ENCODE measurements around the gene EMC6. TPM values are rescaled to one million over a fixed set of nuclear protein-coding genes. Genes with fewer than 3 reads are reported as not detected.

The EMC6 gene
- total RNA-seq, 2 donors from 2014 or later, result 59.4 to 69.5 TPM

DNA sequence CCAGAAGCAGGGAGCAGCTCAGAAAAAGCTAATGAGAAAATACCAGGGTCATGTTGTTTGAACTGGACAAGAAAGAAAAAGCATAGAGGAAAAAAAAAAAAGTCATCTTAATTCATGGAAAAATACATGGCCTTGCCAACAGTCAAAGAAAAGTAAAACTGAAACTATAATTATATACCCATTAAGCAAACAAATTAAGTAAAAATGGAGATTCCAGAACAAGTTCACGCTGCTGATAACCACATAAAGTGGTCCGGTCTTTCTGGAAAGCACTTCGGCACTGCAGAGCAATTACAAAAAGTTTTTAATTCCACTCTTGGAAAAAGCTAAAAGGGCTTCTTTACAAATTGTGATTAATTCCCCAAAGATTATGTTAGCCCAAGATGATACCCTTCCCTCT, 39.8 kb downstream of the EMC6 start:
- no peak for DNase-seq
- no peaks in the 10 kb centered on the region for H3K9me3 Mint-ChIP-seq
- H3K27ac ChIP-seq (ENCODE audit: low read depth, low read length), result no peak overlapping the region
- H3K36me3 Mint-ChIP-seq (ENCODE audit: low read depth), result peaks cover 8% of the 10 kb centered on the region
- 86 to 99% methylated on average over 3 of the region's 3 CpGs for WGBS, 2 experiments (ENCODE audit: insufficient coverage in 1 of 2, insufficient read length in 1 of 2)
- no peak overlapping the region for H3K4me3 Mint-ChIP-seq
- no peak overlapping the region for H3K4me3 ChIP-seq (ENCODE audit: low read length)
- H3K9me3 ChIP-seq (ENCODE audit: control insufficient read depth, low read length), result no peaks in the 10 kb centered on the region
- H3K9ac ChIP-seq (ENCODE audit: extremely low read depth, low read length, poor library complexity, severe bottlenecking), result no peak overlapping the region
- H3K4me1 Mint-ChIP-seq, result no peaks in the 10 kb centered on the region
- no peaks in the 10 kb centered on the region for H3K36me3 ChIP-seq (ENCODE audit: control insufficient read depth, insufficient read depth, low read length)
- no peak overlapping the region for H3K27ac Mint-ChIP-seq
- H3K4me1 ChIP-seq (ENCODE audit: control insufficient read depth, insufficient read depth, low read length), result no peaks in the 10 kb centered on the region
- H3K27me3 ChIP-seq (ENCODE audit: control insufficient read depth, insufficient read depth, low read length, poor library complexity, severe bottlenecking), result no peaks in the 10 kb centered on the region
- H3K27me3 Mint-ChIP-seq (ENCODE audit: insufficient read depth), result no peaks in the 10 kb centered on the region
- TF ChIP-seq, protein P1, sequence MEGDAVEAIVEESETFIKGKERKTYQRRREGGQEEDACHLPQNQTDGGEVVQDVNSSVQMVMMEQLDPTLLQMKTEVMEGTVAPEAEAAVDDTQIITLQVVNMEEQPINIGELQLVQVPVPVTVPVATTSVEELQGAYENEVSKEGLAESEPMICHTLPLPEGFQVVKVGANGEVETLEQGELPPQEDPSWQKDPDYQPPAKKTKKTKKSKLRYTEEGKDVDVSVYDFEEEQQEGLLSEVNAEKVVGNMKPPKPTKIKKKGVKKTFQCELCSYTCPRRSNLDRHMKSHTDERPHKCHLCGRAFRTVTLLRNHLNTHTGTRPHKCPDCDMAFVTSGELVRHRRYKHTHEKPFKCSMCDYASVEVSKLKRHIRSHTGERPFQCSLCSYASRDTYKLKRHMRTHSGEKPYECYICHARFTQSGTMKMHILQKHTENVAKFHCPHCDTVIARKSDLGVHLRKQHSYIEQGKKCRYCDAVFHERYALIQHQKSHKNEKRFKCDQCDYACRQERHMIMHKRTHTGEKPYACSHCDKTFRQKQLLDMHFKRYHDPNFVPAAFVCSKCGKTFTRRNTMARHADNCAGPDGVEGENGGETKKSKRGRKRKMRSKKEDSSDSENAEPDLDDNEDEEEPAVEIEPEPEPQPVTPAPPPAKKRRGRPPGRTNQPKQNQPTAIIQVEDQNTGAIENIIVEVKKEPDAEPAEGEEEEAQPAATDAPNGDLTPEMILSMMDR (conservative IDR thresholded peaks at IDR 0.05), result no peak

DNA sequence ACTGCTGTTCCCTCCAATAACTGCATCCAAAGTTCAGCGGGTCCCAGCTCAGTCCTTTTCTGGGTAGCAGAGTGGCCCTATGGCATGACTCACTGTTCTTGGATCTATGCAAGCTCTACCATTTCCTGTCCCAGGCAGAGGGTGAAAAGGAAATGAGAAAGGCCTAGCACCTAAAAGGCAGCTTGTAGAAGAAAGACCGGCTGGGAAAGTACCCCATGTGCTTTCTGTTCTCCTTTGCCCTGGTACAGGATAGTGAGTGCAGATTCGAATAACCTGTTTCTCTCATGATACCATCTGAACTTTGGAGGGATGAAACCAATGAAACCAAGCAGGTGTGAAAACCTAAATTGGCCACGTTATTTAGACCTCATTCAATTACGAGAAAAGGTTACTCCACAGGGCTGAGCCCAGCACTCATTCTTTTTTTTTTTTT, 42.4 kb downstream of the EMC6 start:
- Mint-ChIP-seq H3K27ac (no peak overlapping the region), H3K4me3 (no peak overlapping the region), H3K36me3 (ENCODE audit: low read depth) (peaks cover 20% of the 10 kb centered on the region), H3K27me3 (ENCODE audit: insufficient read depth) (no peaks in the 10 kb centered on the region), H3K4me1 (no peaks in the 10 kb centered on the region), H3K9me3 (no peaks in the 10 kb centered on the region)
- 80 to 88% methylated on average over 4 to 5 of the region's 5 CpGs for WGBS, 2 experiments (ENCODE audit: insufficient coverage in 1 of 2, insufficient read length in 1 of 2)
- Histone ChIP-seq H3K4me1 (ENCODE audit: control insufficient read depth, insufficient read depth, low read length) (no peaks in the 10 kb centered on the region), H3K4me3 (ENCODE audit: low read length) (no peak overlapping the region), H3K9ac (ENCODE audit: extremely low read depth, low read length, poor library complexity, severe bottlenecking) (no peak overlapping the region), H3K27me3 (ENCODE audit: control insufficient read depth, insufficient read depth, low read length, poor library complexity, severe bottlenecking) (no peaks in the 10 kb centered on the region), H3K27ac (ENCODE audit: low read depth, low read length) (no peak overlapping the region), H3K9me3 (ENCODE audit: control insufficient read depth, low read length) (no peaks in the 10 kb centered on the region), H3K36me3 (ENCODE audit: control insufficient read depth, insufficient read depth, low read length) (peaks cover 13% of the 10 kb centered on the region)
- TF ChIP-seq, protein P1 (conservative IDR thresholded peaks at IDR 0.05), result no peak
- no peak for DNase-seq

GRCh38 chr17:3712811-3713463, 44.3 kb downstream of the EMC6 start:
- no peak for DNase-seq
- H3K27me3 ChIP-seq (ENCODE audit: control insufficient read depth, insufficient read depth, low read length, poor library complexity, severe bottlenecking), result no peaks in the 10 kb centered on the region
- no peak overlapping the region for H3K4me3 ChIP-seq (ENCODE audit: low read length)
- H3K9ac ChIP-seq (ENCODE audit: extremely low read depth, low read length, poor library complexity, severe bottlenecking), result no peak overlapping the region
- TF ChIP-seq, protein P1 (conservative IDR thresholded peaks at IDR 0.05), result no peak
- H3K36me3 ChIP-seq (ENCODE audit: control insufficient read depth, insufficient read depth, low read length), result peaks cover 29% of the 10 kb centered on the region
- no peaks in the 10 kb centered on the region for H3K27me3 Mint-ChIP-seq (ENCODE audit: insufficient read depth)
- H3K4me1 ChIP-seq (ENCODE audit: control insufficient read depth, insufficient read depth, low read length), result no peaks in the 10 kb centered on the region
- peaks cover 35% of the 10 kb centered on the region for H3K36me3 Mint-ChIP-seq (ENCODE audit: low read depth)
- H3K4me1 Mint-ChIP-seq, result no peaks in the 10 kb centered on the region
- H3K9me3 Mint-ChIP-seq, result no peaks in the 10 kb centered on the region
- H3K9me3 ChIP-seq (ENCODE audit: control insufficient read depth, low read length), result no peaks in the 10 kb centered on the region
- H3K4me3 Mint-ChIP-seq, result no peak overlapping the region
- no peak overlapping the region for H3K27ac ChIP-seq (ENCODE audit: low read depth, low read length)
- 84 to 89% methylated on average over 12 to 13 of the region's 13 CpGs for WGBS, 2 experiments (ENCODE audit: insufficient coverage in 1 of 2, insufficient read length in 1 of 2)
- H3K27ac Mint-ChIP-seq, result no peak overlapping the region
